DND-41 (cell line): ENCODE measurements around the gene FAM222A.

Experiments
- ATAC-seq: fragments of 200-7000 bp; cut with Tn5 transposase; 3 replicates; pipeline ENCODE4 v1.9.1; 2021; ENCODE audit warnings: low read depth; ENCODE audit not compliant: insufficient read depth
- DNase-seq: peaks from one replicate; pipeline ENCODE4 v3.0.0-alpha.2; 2020
- H2AFZ ChIP-seq: 2 replicates; pipeline ENCODE4 v1.6.0; 2012; ENCODE audit warnings: low read depth, low read length
- H3K27ac ChIP-seq: 2 replicates; pipeline ENCODE4 v1.5.1; 2012; ENCODE audit warnings: low read length, inconsistent platforms
- H3K27me3 ChIP-seq: fragments of 200-600 bp; sonication (generic); 2 replicates; pipeline ENCODE4 v1.6.0; 2012; ENCODE audit warnings: low read length, mild to moderate bottlenecking, inconsistent platforms; ENCODE audit not compliant: insufficient read depth, poor library complexity
- H3K36me3 ChIP-seq: 2 replicates; pipeline ENCODE4 v1.5.1; 2012; ENCODE audit warnings: low read length, inconsistent platforms; ENCODE audit not compliant: insufficient read depth
- H3K4me1 ChIP-seq: 2 replicates; pipeline ENCODE4 v1.5.1; 2012; ENCODE audit warnings: mild to moderate bottlenecking, low read length; ENCODE audit not compliant: insufficient read depth
- H3K4me2 ChIP-seq: 2 replicates; pipeline ENCODE4 v1.6.0; 2012; ENCODE audit warnings: mild to moderate bottlenecking, moderate library complexity, low read length, inconsistent platforms; ENCODE audit not compliant: insufficient read depth
- H3K4me3 ChIP-seq, 2 experiments: fragments of 200-600 bp in 1 of 2; shearing (Covaris generic) in 1 of 2; 2 replicates each; pipeline ENCODE4 v1.5.1; 2012 to 2016; ENCODE audit warnings: inconsistent platforms in 2 of 2, low read length in 2 of 2, mild to moderate bottlenecking in 2 of 2, low read depth in 1 of 2, moderate library complexity in 1 of 2
- H3K79me2 ChIP-seq: 2 replicates; pipeline ENCODE4 v1.6.0; 2012; ENCODE audit warnings: low read length, inconsistent platforms; ENCODE audit not compliant: insufficient read depth
- H3K9ac ChIP-seq: 2 replicates; pipeline ENCODE4 v1.6.0; 2012; ENCODE audit warnings: low read depth, mild to moderate bottlenecking, inconsistent platforms, low read length, moderate library complexity
- H3K9me3 ChIP-seq: 2 replicates; pipeline ENCODE4 v1.5.1; 2012; ENCODE audit warnings: low read length, moderate library complexity, mild to moderate bottlenecking, inconsistent platforms; ENCODE audit not compliant: insufficient read depth, severe bottlenecking
- H4K20me1 ChIP-seq: 2 replicates; pipeline ENCODE4 v1.6.0; 2012; ENCODE audit warnings: low read length; ENCODE audit not compliant: insufficient read depth
- CTCF ChIP-seq: IDR thresholded peaks from 2 replicates; pipeline ENCODE4 v1.5.1; 2012; ENCODE audit warnings: borderline replicate concordance, low read length, moderate library complexity, mild to moderate bottlenecking; ENCODE audit not compliant: poor library complexity, severe bottlenecking; ENCODE audit errors: extremely low read depth
- EZH2 ChIP-seq: IDR thresholded peaks from 3 replicates; pipeline ENCODE4 v1.6.1; 2012; ENCODE audit warnings: borderline replicate concordance, low read depth, mild to moderate bottlenecking, moderate library complexity, low read length, inconsistent platforms; ENCODE audit not compliant: severe bottlenecking

The FAM222A gene

DNA sequence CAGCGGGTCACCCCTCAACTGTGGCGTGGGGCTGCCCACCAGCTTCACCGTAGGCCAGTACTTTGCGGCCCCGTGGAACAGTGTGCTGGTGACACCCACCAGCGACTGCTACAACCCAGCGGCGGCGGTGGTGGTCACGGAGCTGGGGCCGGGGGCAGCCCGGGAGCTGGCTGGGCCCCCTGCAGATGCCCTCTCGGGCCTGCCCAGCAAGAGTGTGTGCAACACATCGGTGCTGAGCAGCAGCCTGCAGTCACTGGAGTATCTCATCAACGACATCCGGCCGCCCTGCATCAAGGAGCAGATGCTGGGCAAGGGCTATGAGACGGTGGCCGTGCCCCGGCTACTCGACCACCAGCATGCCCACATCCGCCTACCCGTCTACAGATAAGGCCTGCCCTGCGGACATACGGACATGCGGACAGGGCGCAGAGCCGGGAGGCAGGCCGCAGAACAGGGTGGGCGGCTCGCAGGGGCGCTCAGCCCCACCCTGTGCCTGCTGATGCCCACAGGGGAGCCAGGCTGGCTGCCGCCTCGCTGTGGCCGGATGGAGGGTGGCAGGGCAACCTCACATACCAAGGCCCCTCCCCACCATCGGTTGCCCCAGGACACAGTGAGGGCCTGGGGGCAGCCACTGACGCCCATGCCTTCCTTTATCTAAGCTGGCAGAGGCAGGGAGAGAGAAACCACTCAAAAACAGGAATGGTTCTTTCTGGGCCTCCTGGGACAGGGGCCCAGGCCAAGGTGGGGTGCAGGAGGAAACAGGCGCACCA lies 55.5 kb downstream of the FAM222A start:
- no peaks in the 10 kb centered on the region for H4K20me1 ChIP-seq
- no peaks in the 10 kb centered on the region for H3K27me3 ChIP-seq
- H3K4me1 ChIP-seq: no peaks in the 10 kb centered on the region
- no peak overlapping the region for H3K9ac ChIP-seq
- H3K4me2 ChIP-seq: no peak overlapping the region
- DNase-seq (no peak), ATAC-seq (no peak)
- no peaks in the 10 kb centered on the region for H3K9me3 ChIP-seq
- no peak overlapping the region for H2AFZ ChIP-seq
- no peak overlapping the region for H3K4me3 ChIP-seq
- TF ChIP-seq EZH2 (no peak), CTCF (no peak)
- H3K36me3 ChIP-seq: no peaks in the 10 kb centered on the region
- H3K79me2 ChIP-seq: no peaks in the 10 kb centered on the region
- no peak overlapping the region for H3K27ac ChIP-seq

GRCh38 chr12:109770104-109770860 lies 56.7 kb downstream of the FAM222A start:
- H3K27me3 ChIP-seq: no peaks in the 10 kb centered on the region
- H3K9ac ChIP-seq: no peak overlapping the region
- no peaks in the 10 kb centered on the region for H3K9me3 ChIP-seq
- no peak overlapping the region for H3K4me2 ChIP-seq
- no peaks in the 10 kb centered on the region for H3K79me2 ChIP-seq
- DNase-seq (no peak), ATAC-seq (no peak)
- no peak overlapping the region for H2AFZ ChIP-seq
- no peaks in the 10 kb centered on the region for H3K4me1 ChIP-seq
- no peaks in the 10 kb centered on the region for H3K36me3 ChIP-seq
- TF ChIP-seq CTCF (no peak), EZH2 (no peak)
- 0 out of 2 replicates have a peak, but pooled peaks cover 3% of the 10 kb centered on the region for H4K20me1 ChIP-seq
- H3K27ac ChIP-seq: no peak overlapping the region
- H3K4me3 ChIP-seq: no peak overlapping the region

GRCh38 chr12:109770861-109771670 lies 57.4 kb downstream of the FAM222A start:
- no peaks in the 10 kb centered on the region for H3K79me2 ChIP-seq
- no peak overlapping the region for H3K4me3 ChIP-seq
- no peak overlapping the region for H3K27ac ChIP-seq
- no peak overlapping the region for H3K9ac ChIP-seq
- no peak for TF ChIP-seq CTCF
- no peak for TF ChIP-seq EZH2
- no peaks in the 10 kb centered on the region for H3K9me3 ChIP-seq
- H3K4me2 ChIP-seq: no peak overlapping the region
- H3K4me1 ChIP-seq: no peaks in the 10 kb centered on the region
- H2AFZ ChIP-seq: no peak overlapping the region
- ATAC-seq: no peak
- H3K36me3 ChIP-seq: no peaks in the 10 kb centered on the region
- no peak for DNase-seq
- 0 out of 2 replicates have a peak, but pooled peaks cover 3% of the 10 kb centered on the region for H4K20me1 ChIP-seq
- H3K27me3 ChIP-seq: no peaks in the 10 kb centered on the region
